ENCODE data around the gene SLC25A43.
"Not testable (repeated sequence)": the region's sequence is repeated elsewhere in the genome, so short reads cannot be mapped to it uniquely, and the experiment has no call there.

SLC25A43 gene

GRCh38 chrX:119492463-119492862 lies 93.3 kb downstream of the SLC25A43 start:
- no peak overlapping the region for H4K8ac ChIP-seq (ENCODE audit: low read length)
- no peak for DNase-seq
- H3K14ac ChIP-seq (ENCODE audit: low read length in 2 of 2) = no peak overlapping the region

DNA sequence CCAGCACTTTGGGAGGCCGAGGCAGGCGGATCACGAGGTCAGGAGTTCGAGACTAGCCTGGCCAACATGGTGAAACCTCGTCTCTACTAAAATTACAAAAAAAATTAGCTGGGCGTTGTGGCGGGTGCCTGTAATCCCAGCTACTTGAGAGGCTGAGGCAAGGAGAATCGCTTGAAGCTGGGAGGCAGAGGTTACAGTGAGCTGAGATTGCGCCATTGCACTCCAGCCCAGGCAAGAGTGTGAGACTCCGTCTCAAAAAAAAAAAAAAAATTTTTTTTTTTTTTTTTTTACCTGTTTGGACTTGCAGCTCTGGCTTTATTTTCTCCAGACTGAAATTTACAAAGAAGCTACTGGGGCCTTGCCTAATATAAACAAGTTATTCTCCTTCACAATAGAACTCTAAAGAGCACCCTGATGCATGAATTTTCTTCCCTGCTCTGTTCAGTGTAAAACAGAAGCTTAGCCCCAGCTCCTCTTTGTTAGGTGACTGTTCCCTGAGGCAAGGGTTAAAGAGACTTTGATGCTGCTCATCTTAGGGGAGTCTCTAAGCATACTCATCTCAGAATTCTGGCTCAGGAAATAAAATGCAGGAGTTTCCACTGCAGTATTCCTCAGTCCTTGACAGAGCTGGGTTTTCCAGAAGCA lies 94.8 kb downstream of the SLC25A43 start:
- H3K27me3 ChIP-seq (ENCODE audit: control insufficient read depth in 1 of 2, insufficient read depth in 1 of 2, low read length in 2 of 2) = peaks cover 0 to 13% of the 10 kb centered on the region in 2 experiments
- H3K79me1 ChIP-seq (replicated peaks; ENCODE audit: low read length, poor library complexity, severe bottlenecking); H4K8ac ChIP-seq (ENCODE audit: low read length); H3K4me2 ChIP-seq (ENCODE audit: low read length, poor library complexity, severe bottlenecking); H4K91ac ChIP-seq (ENCODE audit: low read length); H3K4me3 ChIP-seq (ENCODE audit: insufficient read depth in 1 of 2, low read depth in 1 of 2, low read length in 2 of 2); H2BK120ac ChIP-seq (ENCODE audit: low read depth, low read length); H3K14ac ChIP-seq (ENCODE audit: low read length in 2 of 2); H3K18ac ChIP-seq (ENCODE audit: low read depth in 1 of 2, low read length in 2 of 2); H2AK5ac ChIP-seq (ENCODE audit: low read length, severe bottlenecking); H2BK15ac ChIP-seq (ENCODE audit: low read depth, poor library complexity, severe bottlenecking); H2BK12ac ChIP-seq (ENCODE audit: low read length in 2 of 2); H3K9ac ChIP-seq (ENCODE audit: low read length); H3K4ac ChIP-seq (ENCODE audit: low read depth in 1 of 2, low read length in 2 of 2); H3K23ac ChIP-seq (ENCODE audit: low read length in 2 of 2); H2AFZ ChIP-seq (ENCODE audit: low read depth, low read length); DNase-seq; H3K4me1 ChIP-seq (ENCODE audit: control insufficient read depth, insufficient read depth, low read depth, low read length); H3K9me3 ChIP-seq (ENCODE audit: control insufficient read depth, low read length); H2BK5ac ChIP-seq (ENCODE audit: low read depth, low read length, poor library complexity, severe bottlenecking); H3K36me3 ChIP-seq (ENCODE audit: control insufficient read depth in 1 of 2, insufficient read depth in 2 of 2, low read depth in 1 of 2, low read length in 2 of 2); H3K27ac ChIP-seq (ENCODE audit: low read length, poor library complexity, severe bottlenecking): not testable (repeated sequence)
- WGBS = 93% methylated on average over 7 of the region's 10 CpGs

More at GRCh38 chrX:119492463-119492862, 93.3 kb downstream of the SLC25A43 start:
- Histone ChIP-seq H3K4me2 (ENCODE audit: low read length, poor library complexity, severe bottlenecking) (no peak overlapping the region), H2AK5ac (ENCODE audit: low read length, severe bottlenecking) (no peak overlapping the region), H2BK120ac (ENCODE audit: low read depth, low read length) (no peak overlapping the region), H3K4ac (ENCODE audit: low read depth in 1 of 2, low read length in 2 of 2) (no peak overlapping the region), H3K79me1 (replicated peaks; ENCODE audit: low read length, poor library complexity, severe bottlenecking) (no peaks in the 10 kb centered on the region), H3K9me3 (ENCODE audit: control insufficient read depth, low read length) (no peaks in the 10 kb centered on the region), H2BK15ac (ENCODE audit: low read depth, poor library complexity, severe bottlenecking) (no peak overlapping the region), H2BK12ac (ENCODE audit: low read length in 2 of 2) (no peak overlapping the region), H2AFZ (ENCODE audit: low read depth, low read length) (no peak overlapping the region), H3K23ac (ENCODE audit: low read length in 2 of 2) (no peak overlapping the region), H3K4me1 (ENCODE audit: control insufficient read depth, insufficient read depth, low read depth, low read length) (no peaks in the 10 kb centered on the region), H3K27me3 (ENCODE audit: control insufficient read depth in 1 of 2, insufficient read depth in 1 of 2, low read length in 2 of 2) (peaks cover 0 to 13% of the 10 kb centered on the region in 2 experiments), H4K91ac (ENCODE audit: low read length) (no peak overlapping the region), H3K27ac (ENCODE audit: low read length, poor library complexity, severe bottlenecking) (no peak overlapping the region), H3K18ac (ENCODE audit: low read depth in 1 of 2, low read length in 2 of 2) (no peak overlapping the region), H3K9ac (ENCODE audit: low read length) (no peak overlapping the region), H2BK5ac (ENCODE audit: low read depth, low read length, poor library complexity, severe bottlenecking) (no peak overlapping the region), H3K36me3 (ENCODE audit: control insufficient read depth in 1 of 2, insufficient read depth in 2 of 2, low read depth in 1 of 2, low read length in 2 of 2) (no peaks in the 10 kb centered on the region), H3K4me3 (ENCODE audit: insufficient read depth in 1 of 2, low read depth in 1 of 2, low read length in 2 of 2) (no peak overlapping the region)
- 86% methylated on average over 2 of the region's 2 CpGs for WGBS

DNA sequence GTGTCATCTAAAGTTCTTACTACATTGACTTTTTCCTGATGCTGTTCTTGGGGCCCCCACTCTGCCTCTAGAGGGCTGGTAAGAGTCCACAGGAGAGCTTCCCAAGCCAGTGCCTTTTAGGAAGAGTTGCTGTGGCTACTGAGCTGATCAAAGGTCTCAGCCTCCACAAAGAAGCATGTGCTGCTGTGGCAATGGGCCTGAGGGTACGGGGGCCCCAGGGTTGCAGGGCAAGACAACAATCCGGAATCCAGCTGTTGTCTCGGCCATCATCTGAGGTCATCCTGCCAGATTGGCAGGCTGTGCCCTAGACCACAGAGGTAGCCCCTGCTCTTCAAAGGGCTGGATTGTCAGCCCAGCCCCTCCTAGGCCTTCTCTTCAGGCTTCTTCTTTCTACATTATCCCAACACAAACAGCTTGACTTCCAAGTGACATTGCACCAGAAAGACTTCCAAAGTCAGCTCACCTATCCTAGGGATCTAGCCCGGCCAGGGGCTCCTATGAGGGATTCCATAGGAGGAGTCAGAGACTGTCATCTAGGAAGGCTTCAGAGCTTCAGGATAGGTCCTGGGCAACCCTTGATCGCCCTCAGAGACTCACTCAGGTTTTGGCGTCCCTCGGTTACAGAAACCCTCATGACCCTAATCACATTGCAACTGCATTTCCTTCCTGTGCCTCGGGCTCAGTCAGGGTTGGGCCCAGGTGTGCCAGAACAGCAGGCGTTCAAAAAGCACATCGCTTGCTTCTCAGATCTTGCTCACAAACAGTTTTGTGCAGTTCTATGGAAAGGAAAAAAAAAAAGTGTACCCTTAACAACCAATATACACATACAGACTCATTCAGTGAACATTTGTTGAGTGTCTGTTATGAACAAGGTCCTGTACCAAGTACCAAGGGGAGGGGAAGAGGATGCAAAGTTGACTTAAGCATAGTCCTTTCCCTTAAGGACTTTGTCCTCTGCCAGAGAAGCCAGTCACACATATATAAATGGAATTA lies 96.9 kb downstream of the SLC25A43 start:
- Histone ChIP-seq H4K8ac (ENCODE audit: low read length) (no peak overlapping the region), H3K4me1 (ENCODE audit: control insufficient read depth, insufficient read depth, low read depth, low read length) (no peaks in the 10 kb centered on the region), H2BK15ac (ENCODE audit: low read depth, poor library complexity, severe bottlenecking) (no peak overlapping the region), H3K9me3 (ENCODE audit: control insufficient read depth, low read length) (no peaks in the 10 kb centered on the region), H3K27ac (ENCODE audit: low read length, poor library complexity, severe bottlenecking) (no peak overlapping the region), H3K4me2 (ENCODE audit: low read length, poor library complexity, severe bottlenecking) (no peak overlapping the region), H3K27me3 (ENCODE audit: control insufficient read depth in 1 of 2, insufficient read depth in 1 of 2, low read length in 2 of 2) (peaks cover 0 to 6% of the 10 kb centered on the region in 2 experiments), H3K18ac (ENCODE audit: low read depth in 1 of 2, low read length in 2 of 2) (no peak overlapping the region), H2BK120ac (ENCODE audit: low read depth, low read length) (no peak overlapping the region), H4K91ac (ENCODE audit: low read length) (no peak overlapping the region), H2AFZ (ENCODE audit: low read depth, low read length) (no peak overlapping the region), H3K36me3 (ENCODE audit: control insufficient read depth in 1 of 2, insufficient read depth in 2 of 2, low read depth in 1 of 2, low read length in 2 of 2) (no peaks in the 10 kb centered on the region), H3K79me1 (replicated peaks; ENCODE audit: low read length, poor library complexity, severe bottlenecking) (no peaks in the 10 kb centered on the region), H3K23ac (ENCODE audit: low read length in 2 of 2) (no peak overlapping the region), H3K9ac (ENCODE audit: low read length) (no peak overlapping the region), H2AK5ac (ENCODE audit: low read length, severe bottlenecking) (no peak overlapping the region), H3K4ac (ENCODE audit: low read depth in 1 of 2, low read length in 2 of 2) (no peak overlapping the region), H2BK5ac (ENCODE audit: low read depth, low read length, poor library complexity, severe bottlenecking) (no peak overlapping the region), H3K4me3 (ENCODE audit: insufficient read depth in 1 of 2, low read depth in 1 of 2, low read length in 2 of 2) (no peak overlapping the region), H3K14ac (ENCODE audit: low read length in 2 of 2) (no peak overlapping the region), H2BK12ac (ENCODE audit: low read length in 2 of 2) (no peak overlapping the region)
- no peak for DNase-seq
- WGBS = 68% methylated on average over 6 of the region's 10 CpGs

DNA sequence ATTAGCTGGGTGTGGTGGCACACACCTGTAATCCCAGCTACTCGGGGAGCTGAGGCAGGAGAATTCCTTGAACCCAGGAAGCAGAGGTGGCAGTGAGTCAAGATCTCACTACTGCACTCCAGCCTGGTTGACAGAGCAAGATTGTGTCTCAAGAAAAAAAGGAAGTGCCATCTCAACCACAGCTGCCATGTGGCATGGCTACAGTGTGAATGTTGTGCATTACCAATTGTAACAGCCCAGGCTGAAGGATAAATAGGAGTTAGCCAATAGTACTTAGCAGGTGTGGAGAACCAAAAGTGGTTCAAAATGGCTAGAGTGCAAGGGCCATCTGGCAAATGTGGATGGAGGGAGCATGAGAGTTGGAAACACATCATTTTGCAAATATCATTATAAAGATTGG lies 98.0 kb downstream of the SLC25A43 start:
- H3K9me3 ChIP-seq (ENCODE audit: control insufficient read depth, low read length) = no peaks in the 10 kb centered on the region
- peaks cover 0 to 6% of the 10 kb centered on the region in 2 experiments for H3K27me3 ChIP-seq (ENCODE audit: control insufficient read depth in 1 of 2, insufficient read depth in 1 of 2, low read length in 2 of 2)

More for the DNA sequence above, 98.0 kb downstream of the SLC25A43 start:
- Histone ChIP-seq H3K4me2 (ENCODE audit: low read length, poor library complexity, severe bottlenecking) (no peak overlapping the region), H3K18ac (ENCODE audit: low read depth in 1 of 2, low read length in 2 of 2) (no peak overlapping the region), H2BK12ac (ENCODE audit: low read length in 2 of 2) (no peak overlapping the region), H3K4ac (ENCODE audit: low read depth in 1 of 2, low read length in 2 of 2) (no peak overlapping the region), H3K27ac (ENCODE audit: low read length, poor library complexity, severe bottlenecking) (no peak overlapping the region), H3K4me3 (ENCODE audit: insufficient read depth in 1 of 2, low read depth in 1 of 2, low read length in 2 of 2) (no peak overlapping the region), H2BK5ac (ENCODE audit: low read depth, low read length, poor library complexity, severe bottlenecking) (no peak overlapping the region), H4K91ac (ENCODE audit: low read length) (no peak overlapping the region), H2BK15ac (ENCODE audit: low read depth, poor library complexity, severe bottlenecking) (no peak overlapping the region), H2AFZ (ENCODE audit: low read depth, low read length) (no peak overlapping the region), H2BK120ac (ENCODE audit: low read depth, low read length) (no peak overlapping the region), H3K36me3 (ENCODE audit: control insufficient read depth in 1 of 2, insufficient read depth in 2 of 2, low read depth in 1 of 2, low read length in 2 of 2) (no peaks in the 10 kb centered on the region), H4K8ac (ENCODE audit: low read length) (no peak overlapping the region), H3K4me1 (ENCODE audit: control insufficient read depth, insufficient read depth, low read depth, low read length) (no peaks in the 10 kb centered on the region), H3K79me1 (replicated peaks; ENCODE audit: low read length, poor library complexity, severe bottlenecking) (no peaks in the 10 kb centered on the region), H3K9ac (ENCODE audit: low read length) (no peak overlapping the region), H3K23ac (ENCODE audit: low read length in 2 of 2) (no peak overlapping the region), H2AK5ac (ENCODE audit: low read length, severe bottlenecking) (no peak overlapping the region), H3K14ac (ENCODE audit: low read length in 2 of 2) (no peak overlapping the region)
- DNase-seq = no peak
- 100% methylated on average over 1 of the region's 1 CpG for WGBS

All from mesenchymal stem cell (in vitro differentiated cells and primary cell).